Measurements from ENCODE around the gene AFF1.

DNA sequence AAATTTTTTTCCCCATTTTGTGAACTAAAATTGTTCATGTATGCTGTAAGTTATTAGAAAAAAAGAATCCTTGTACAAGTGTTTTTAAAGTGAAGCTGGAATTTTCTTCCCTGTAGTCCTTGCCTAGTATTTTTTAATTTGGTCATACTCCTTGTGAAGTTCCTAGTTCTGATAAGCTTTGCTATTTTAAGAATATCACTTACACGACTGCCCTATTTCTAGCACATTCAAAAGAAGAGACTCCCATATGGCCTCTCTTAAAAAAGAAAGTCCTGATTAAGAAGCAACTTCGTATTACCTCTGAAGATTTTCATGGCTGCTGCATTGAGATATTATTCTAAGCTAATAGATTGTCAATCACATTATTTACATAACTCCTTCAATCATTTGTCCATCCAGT, 198.4 kb downstream of the AFF1 start:
- TF ChIP-seq POLR2AphosphoS5 (IDR thresholded peaks at IDR 0.05; ENCODE audit: low read depth, low read length) (no peak), TAF1 (IDR thresholded peaks at IDR 0.05; ENCODE audit: low read depth, low read length) (no peak), POLR2A (IDR thresholded peaks at IDR 0.05; ENCODE audit: low read depth, low read length) (no peak), POU2F2 (IDR thresholded peaks at IDR 0.05; ENCODE audit: low read depth, low read length) (no peak)
